Fibroblast of lung (primary cell): ENCODE data around the gene CALN1. TPM values are rescaled to one million over a fixed set of nuclear protein-coding genes. Genes with fewer than 3 reads are reported as not detected.

Experiments used
- DNase-seq, 2 donors: peaks; one replicate each; pipeline versions ENCODE4 v3.0.0 to v3.0.0-alpha.2; 2010; ENCODE audit warnings: low read depth in 2 of 2
- H2AFZ ChIP-seq: 2 replicates; pipeline ENCODE4 v1.5.1; 2012; ENCODE audit warnings: low read length, control low read depth, inconsistent platforms
- H3K27ac ChIP-seq: 2 replicates; pipeline ENCODE4 v1.5.1; 2011; ENCODE audit warnings: low read length, control low read depth; ENCODE audit not compliant: insufficient read depth
- H3K27me3 ChIP-seq: 2 replicates; pipeline ENCODE4 v1.5.1; 2011; ENCODE audit warnings: mild to moderate bottlenecking, low read length; ENCODE audit not compliant: control insufficient read depth, insufficient read depth
- H3K36me3 ChIP-seq: 2 replicates; pipeline ENCODE4 v1.5.1; 2011; ENCODE audit warnings: low read length; ENCODE audit not compliant: control insufficient read depth, insufficient read depth
- H3K4me1 ChIP-seq: 2 replicates; pipeline ENCODE4 v1.5.1; 2011; ENCODE audit warnings: low read length; ENCODE audit not compliant: control insufficient read depth, insufficient read depth; ENCODE audit errors: extremely low read depth
- H3K4me2 ChIP-seq: 2 replicates; pipeline ENCODE4 v1.5.1; 2011; ENCODE audit warnings: low read length, control low read depth; ENCODE audit not compliant: insufficient read depth; ENCODE audit errors: extremely low read depth
- H3K4me3 ChIP-seq, 4 experiments: fragments of 200-600 bp in 1 of 4; sonication (generic) in 1 of 4; replicated peaks in 1 of 4; 2 replicates each; pipeline ENCODE4 v1.5.1; 2011 to 2016; ENCODE audit warnings: low read length in 4 of 4, low read depth in 3 of 4, mild to moderate bottlenecking in 3 of 4, control low read depth in 2 of 4, inconsistent platforms in 1 of 4, mixed read lengths in 1 of 4; ENCODE audit not compliant: insufficient read depth in 1 of 4; ENCODE audit errors: control extremely low read depth in 1 of 4
- H3K79me2 ChIP-seq: 2 replicates; pipeline ENCODE4 v1.5.1; 2012; ENCODE audit warnings: mild to moderate bottlenecking, low read length, inconsistent platforms; ENCODE audit not compliant: control insufficient read depth, insufficient read depth
- H3K9ac ChIP-seq: 2 replicates; pipeline ENCODE4 v1.5.1; 2011; ENCODE audit warnings: mild to moderate bottlenecking, low read length, control low read depth; ENCODE audit not compliant: insufficient read depth
- H3K9me3 ChIP-seq: 2 replicates; pipeline ENCODE4 v1.5.1; 2012; ENCODE audit warnings: low read depth, low read length; ENCODE audit not compliant: control insufficient read depth, insufficient read depth
- H4K20me1 ChIP-seq: 2 replicates; pipeline ENCODE4 v1.5.1; 2011; ENCODE audit warnings: low read length; ENCODE audit not compliant: control insufficient read depth, insufficient read depth; ENCODE audit errors: extremely low read depth
- CTCF ChIP-seq, 2 donors: IDR thresholded peaks in 1 of 2; conservative IDR thresholded peaks in 1 of 2; 1 replicate in 1 of 2; 2 replicates in 1 of 2; pipeline ENCODE4 v1.5.1; 2011 to 2012; ENCODE audit warnings: low read length in 2 of 2, control low read depth in 1 of 2, inconsistent platforms in 1 of 2, low read depth in 1 of 2, mild to moderate bottlenecking in 1 of 2
- EZH2 ChIP-seq: IDR thresholded peaks from 2 replicates; pipeline ENCODE4 v1.5.1; 2012; ENCODE audit warnings: low read length, control low read depth, mild to moderate bottlenecking; ENCODE audit errors: missing control alignments
- polyA plus RNA-seq, 2 donors: library from polyadenylated mRNA; depleted of rRNA in 1 of 2; stranded (reverse) in 1 of 2; unstranded in 1 of 2; fragments of >200 nt; gene quantifications; 2 replicates each; pipeline ENCODE4 v1.2.1, GENCODE V29; 2011 to 2012; ENCODE audit warnings: missing spikeins in 1 of 2
- total RNA-seq: library from RNA; depleted of rRNA; stranded (reverse); fragments of >200 nt; gene quantifications from 2 replicates; pipeline ENCODE4 v1.2.1, GENCODE V29; 2014

Gene CALN1
- total and polyA plus RNA-seq, 2 donors (not counting 1 experiment from before 2014, with no cell fraction given): not detected

GRCh38 chr7:72313906-72314305 is 98.2 kb downstream of the CALN1 start:
- H3K79me2 ChIP-seq: no peaks in the 10 kb centered on the region
- no peak overlapping the region for H3K4me3 ChIP-seq
- no peaks in the 10 kb centered on the region for H3K27me3 ChIP-seq
- no peaks in the 10 kb centered on the region for H3K36me3 ChIP-seq
- H3K4me1 ChIP-seq: no peaks in the 10 kb centered on the region
- H3K9ac ChIP-seq: no peak overlapping the region
- no peak overlapping the region for H3K4me2 ChIP-seq
- TF ChIP-seq EZH2: no peak
- TF ChIP-seq CTCF (conservative IDR thresholded peaks at IDR 0.05 in 1 of 2, IDR thresholded peaks at IDR 0.05 in 1 of 2; ENCODE audit: low read depth in 1 of 2, low read length in 2 of 2): no peak
- H3K9me3 ChIP-seq: no peaks in the 10 kb centered on the region
- no peak overlapping the region for H2AFZ ChIP-seq
- H3K27ac ChIP-seq: no peak overlapping the region
- DNase-seq: no peak
- H4K20me1 ChIP-seq: no peaks in the 10 kb centered on the region

- TF ChIP-seq CTCF (conservative IDR thresholded peaks at IDR 0.05 in 1 of 2, IDR thresholded peaks at IDR 0.05 in 1 of 2; ENCODE audit: low read depth in 1 of 2, low read length in 2 of 2): no peak
- no peak for TF ChIP-seq EZH2
- DNase-seq: no peak
Observed at GRCh38 chr7:72310301-72310700, 101.8 kb downstream of the CALN1 start.

GRCh38 chr7:72309476-72309875 is 102.7 kb downstream of the CALN1 start:
- Histone ChIP-seq H3K9ac (no peak overlapping the region), H3K27me3 (no peaks in the 10 kb centered on the region), H3K4me2 (no peak overlapping the region), H3K9me3 (no peaks in the 10 kb centered on the region), H3K4me1 (no peaks in the 10 kb centered on the region), H2AFZ (no peak overlapping the region), H3K27ac (no peak overlapping the region), H3K4me3 (no peak overlapping the region), H3K79me2 (no peaks in the 10 kb centered on the region), H3K36me3 (no peaks in the 10 kb centered on the region), H4K20me1 (no peaks in the 10 kb centered on the region)
- TF ChIP-seq EZH2 (no peak), CTCF (conservative IDR thresholded peaks at IDR 0.05 in 1 of 2, IDR thresholded peaks at IDR 0.05 in 1 of 2; ENCODE audit: low read depth in 1 of 2, low read length in 2 of 2) (no peak)
- no peak for DNase-seq

More at GRCh38 chr7:72310301-72310700, 101.8 kb downstream of the CALN1 start:
- H4K20me1 ChIP-seq: no peaks in the 10 kb centered on the region
- H3K79me2 ChIP-seq: no peaks in the 10 kb centered on the region
- H2AFZ ChIP-seq: no peak overlapping the region
- H3K27me3 ChIP-seq: no peaks in the 10 kb centered on the region
- H3K4me1 ChIP-seq: no peaks in the 10 kb centered on the region
- no peak overlapping the region for H3K4me3 ChIP-seq
- no peaks in the 10 kb centered on the region for H3K36me3 ChIP-seq
- H3K27ac ChIP-seq: no peak overlapping the region
- no peaks in the 10 kb centered on the region for H3K9me3 ChIP-seq
- no peak overlapping the region for H3K9ac ChIP-seq
- H3K4me2 ChIP-seq: no peak overlapping the region
